ENCODE measurements around the gene SDS.

The SDS gene

GRCh38 chr12:113403435-113404415 lies at the start of gene SDS:
Gene SDS (minus strand): TSS chr12:113403887. CDS start chr12:113399708, 4,179 bp downstream.
- DNase-seq: peak in 1 of 2 experiments; percentile 27

- DNase-seq: no peak
These were observed 49.6 kb upstream of the SDS start for GRCh38 chr12:113453330-113453729.

GRCh38 chr12:113452458-113452857 lies 48.8 kb upstream of the SDS start:
- DNase-seq: no peak

- no peak for DNase-seq
These were observed 46.2 kb upstream of the SDS start for GRCh38 chr12:113449839-113450238.

- DNase-seq: no peak
These were observed 45.6 kb upstream of the SDS start for GRCh38 chr12:113449299-113449698.

GRCh38 chr12:113448873-113449272 lies 45.2 kb upstream of the SDS start:
- DNase-seq: no peak

- no peak for DNase-seq
These were observed 42.0 kb upstream of the SDS start for GRCh38 chr12:113445544-113446171.

- no peak for DNase-seq
These were observed 39.4 kb upstream of the SDS start for GRCh38 chr12:113443030-113443539.

- DNase-seq: no peak
These were observed 37.5 kb upstream of the SDS start for GRCh38 chr12:113440947-113441782.

- DNase-seq: no peak
These were observed 36.6 kb upstream of the SDS start for GRCh38 chr12:113440336-113440735.

- DNase-seq: peak; percentile 61 to 73
These were observed 35.9 kb upstream of the SDS start for GRCh38 chr12:113439606-113440030.

GRCh38 chr12:113439301-113439597 lies 35.6 kb upstream of the SDS start:
- no peak for DNase-seq

GRCh38 chr12:113438523-113439300 lies 35.0 kb upstream of the SDS start:
- DNase-seq: no peak

GRCh38 chr12:113437729-113438100 lies 34.0 kb upstream of the SDS start:
- no peak for DNase-seq

GRCh38 chr12:113436993-113437728 lies 33.5 kb upstream of the SDS start:
- DNase-seq: no peak

GRCh38 chr12:113436586-113436985 lies 32.9 kb upstream of the SDS start:
- DNase-seq: no peak

- no peak for DNase-seq
These were observed 31.7 kb upstream of the SDS start for GRCh38 chr12:113435367-113435766.

GRCh38 chr12:113432986-113433385 lies 29.3 kb upstream of the SDS start:
- DNase-seq: no peak

- DNase-seq: no peak
These were observed 24.8 kb upstream of the SDS start for GRCh38 chr12:113428482-113428881.

- DNase-seq: no peak
These were observed 24.2 kb upstream of the SDS start for GRCh38 chr12:113427882-113428281.

GRCh38 chr12:113425960-113426453 lies 22.3 kb upstream of the SDS start:
- DNase-seq: no peak

All from SHP77 (cell line).